Measurements from ENCODE around the gene TYRP1. TPM values are rescaled to one million over a fixed set of nuclear protein-coding genes. Genes with fewer than 3 reads are reported as not detected.

The TYRP1 gene
- polyA plus RNA-seq, 1 donor from 2014 or later: not detected

DNA sequence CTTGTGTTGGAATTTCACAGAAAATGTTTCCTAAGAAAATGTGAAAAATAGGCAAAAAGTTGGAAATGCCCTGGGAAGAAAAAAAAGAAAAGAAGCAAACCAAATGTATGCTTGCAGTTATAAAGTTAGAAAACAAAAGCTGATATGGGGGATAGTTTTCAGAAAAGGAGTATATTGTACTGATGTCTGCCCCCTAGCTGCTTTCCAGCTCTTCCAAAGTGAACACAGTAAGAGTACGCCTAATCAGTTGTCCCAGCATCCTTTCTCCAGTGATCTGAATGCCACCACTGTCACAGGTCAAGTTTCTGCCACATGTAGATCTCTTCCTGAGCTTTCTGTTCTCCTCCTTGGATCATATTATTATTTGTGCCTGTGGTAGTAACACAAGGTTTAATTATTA, 5.8 kb downstream of the TYRP1 start:
- Histone ChIP-seq H4K20me1 (ENCODE audit: insufficient read depth) (no peaks in the 10 kb centered on the region), H3K27me3 (ENCODE audit: insufficient read depth, low read depth, low read length) (no peaks in the 10 kb centered on the region), H3K4me3 (ENCODE audit: low read length) (no peak overlapping the region), H3F3A (ENCODE audit: insufficient read depth, low read length, poor library complexity, severe bottlenecking) (no peaks in the 10 kb centered on the region), H3K27ac (ENCODE audit: low read length) (no peak overlapping the region), H3K36me3 (ENCODE audit: insufficient read depth, low read length) (no peaks in the 10 kb centered on the region), H3K4me2 (ENCODE audit: low read length) (no peak overlapping the region), H3K9ac (ENCODE audit: low read length) (no peak overlapping the region), H2AFZ (ENCODE audit: low read depth, low read length) (no peak overlapping the region), H3K79me2 (replicated peaks; ENCODE audit: insufficient read depth, low read length) (no peaks in the 10 kb centered on the region), H3K9me2 (ENCODE audit: insufficient read depth, low read length) (no peaks in the 10 kb centered on the region), H3K9me3 (ENCODE audit: low read length) (no peaks in the 10 kb centered on the region)
- TF ChIP-seq SMC3 (conservative IDR thresholded peaks at IDR 0.05; ENCODE audit: poor library complexity): no peak
- TF ChIP-seq POLR2AphosphoS5 (IDR thresholded peaks at IDR 0.05): no peak
- no peak for TF ChIP-seq TAF1 (IDR thresholded peaks at IDR 0.05; ENCODE audit: low read depth)
- TF ChIP-seq CTCF (IDR thresholded peaks at IDR 0.05; ENCODE audit: poor library complexity, severe bottlenecking): no peak
- TF ChIP-seq RAD21 (conservative IDR thresholded peaks at IDR 0.05): no peak
- TF ChIP-seq, protein P1, sequence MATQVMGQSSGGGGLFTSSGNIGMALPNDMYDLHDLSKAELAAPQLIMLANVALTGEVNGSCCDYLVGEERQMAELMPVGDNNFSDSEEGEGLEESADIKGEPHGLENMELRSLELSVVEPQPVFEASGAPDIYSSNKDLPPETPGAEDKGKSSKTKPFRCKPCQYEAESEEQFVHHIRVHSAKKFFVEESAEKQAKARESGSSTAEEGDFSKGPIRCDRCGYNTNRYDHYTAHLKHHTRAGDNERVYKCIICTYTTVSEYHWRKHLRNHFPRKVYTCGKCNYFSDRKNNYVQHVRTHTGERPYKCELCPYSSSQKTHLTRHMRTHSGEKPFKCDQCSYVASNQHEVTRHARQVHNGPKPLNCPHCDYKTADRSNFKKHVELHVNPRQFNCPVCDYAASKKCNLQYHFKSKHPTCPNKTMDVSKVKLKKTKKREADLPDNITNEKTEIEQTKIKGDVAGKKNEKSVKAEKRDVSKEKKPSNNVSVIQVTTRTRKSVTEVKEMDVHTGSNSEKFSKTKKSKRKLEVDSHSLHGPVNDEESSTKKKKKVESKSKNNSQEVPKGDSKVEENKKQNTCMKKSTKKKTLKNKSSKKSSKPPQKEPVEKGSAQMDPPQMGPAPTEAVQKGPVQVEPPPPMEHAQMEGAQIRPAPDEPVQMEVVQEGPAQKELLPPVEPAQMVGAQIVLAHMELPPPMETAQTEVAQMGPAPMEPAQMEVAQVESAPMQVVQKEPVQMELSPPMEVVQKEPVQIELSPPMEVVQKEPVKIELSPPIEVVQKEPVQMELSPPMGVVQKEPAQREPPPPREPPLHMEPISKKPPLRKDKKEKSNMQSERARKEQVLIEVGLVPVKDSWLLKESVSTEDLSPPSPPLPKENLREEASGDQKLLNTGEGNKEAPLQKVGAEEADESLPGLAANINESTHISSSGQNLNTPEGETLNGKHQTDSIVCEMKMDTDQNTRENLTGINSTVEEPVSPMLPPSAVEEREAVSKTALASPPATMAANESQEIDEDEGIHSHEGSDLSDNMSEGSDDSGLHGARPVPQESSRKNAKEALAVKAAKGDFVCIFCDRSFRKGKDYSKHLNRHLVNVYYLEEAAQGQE (IDR thresholded peaks at IDR 0.05; ENCODE audit: borderline replicate concordance): no peak
- no peak for TF ChIP-seq EP300 (conservative IDR thresholded peaks at IDR 0.05; ENCODE audit: poor library complexity, severe bottlenecking)
- no peak for TF ChIP-seq MXI1 (conservative IDR thresholded peaks at IDR 0.05; ENCODE audit: poor library complexity, severe bottlenecking)
- no peak for TF ChIP-seq EZH2 (IDR thresholded peaks at IDR 0.05; ENCODE audit: borderline replicate concordance, insufficient read depth, low read length, poor library complexity, severe bottlenecking)

DNA sequence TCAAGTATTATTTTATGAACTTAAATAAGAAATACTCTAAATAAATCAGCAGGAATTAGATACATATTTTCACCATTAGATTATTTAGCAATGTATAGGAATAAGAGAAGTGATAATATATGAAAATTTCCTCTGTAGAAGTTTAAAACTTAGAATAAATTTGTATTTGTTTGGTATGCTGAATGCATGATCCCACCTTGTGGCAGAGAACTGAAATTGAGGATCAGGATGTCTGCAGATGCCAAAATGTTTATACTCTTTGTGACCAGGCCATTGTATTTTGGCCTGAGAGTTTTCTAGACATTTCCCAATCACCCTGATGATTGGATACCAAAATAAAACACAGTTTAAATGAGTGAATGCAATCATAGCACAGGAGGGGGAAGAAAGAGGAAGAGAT, 6.3 kb downstream of the TYRP1 start:
- Histone ChIP-seq H3K36me3 (ENCODE audit: insufficient read depth, low read length) (no peaks in the 10 kb centered on the region), H3K27ac (ENCODE audit: low read length) (no peak overlapping the region), H3K9me2 (ENCODE audit: insufficient read depth, low read length) (no peaks in the 10 kb centered on the region), H3K9me3 (ENCODE audit: low read length) (no peaks in the 10 kb centered on the region), H3K27me3 (ENCODE audit: insufficient read depth, low read depth, low read length) (no peaks in the 10 kb centered on the region), H3K79me2 (replicated peaks; ENCODE audit: insufficient read depth, low read length) (no peaks in the 10 kb centered on the region), H3F3A (ENCODE audit: insufficient read depth, low read length, poor library complexity, severe bottlenecking) (no peaks in the 10 kb centered on the region), H3K9ac (ENCODE audit: low read length) (no peak overlapping the region), H3K4me2 (ENCODE audit: low read length) (no peak overlapping the region), H2AFZ (ENCODE audit: low read depth, low read length) (no peak overlapping the region), H3K4me3 (ENCODE audit: low read length) (no peak overlapping the region), H4K20me1 (ENCODE audit: insufficient read depth) (no peaks in the 10 kb centered on the region)
- TF ChIP-seq EZH2 (IDR thresholded peaks at IDR 0.05; ENCODE audit: borderline replicate concordance, insufficient read depth, low read length, poor library complexity, severe bottlenecking) (no peak), CTCF (IDR thresholded peaks at IDR 0.05; ENCODE audit: poor library complexity, severe bottlenecking) (no peak), EP300 (conservative IDR thresholded peaks at IDR 0.05; ENCODE audit: poor library complexity, severe bottlenecking) (no peak), RAD21 (conservative IDR thresholded peaks at IDR 0.05) (no peak), SMC3 (conservative IDR thresholded peaks at IDR 0.05; ENCODE audit: poor library complexity) (no peak), TAF1 (IDR thresholded peaks at IDR 0.05; ENCODE audit: low read depth) (no peak), MXI1 (conservative IDR thresholded peaks at IDR 0.05; ENCODE audit: poor library complexity, severe bottlenecking) (no peak), POLR2AphosphoS5 (IDR thresholded peaks at IDR 0.05) (no peak)
- TF ChIP-seq, protein P1 (IDR thresholded peaks at IDR 0.05; ENCODE audit: borderline replicate concordance): no peak
